ENCODE results near the gene TENT4A.

The TENT4A gene

DNA sequence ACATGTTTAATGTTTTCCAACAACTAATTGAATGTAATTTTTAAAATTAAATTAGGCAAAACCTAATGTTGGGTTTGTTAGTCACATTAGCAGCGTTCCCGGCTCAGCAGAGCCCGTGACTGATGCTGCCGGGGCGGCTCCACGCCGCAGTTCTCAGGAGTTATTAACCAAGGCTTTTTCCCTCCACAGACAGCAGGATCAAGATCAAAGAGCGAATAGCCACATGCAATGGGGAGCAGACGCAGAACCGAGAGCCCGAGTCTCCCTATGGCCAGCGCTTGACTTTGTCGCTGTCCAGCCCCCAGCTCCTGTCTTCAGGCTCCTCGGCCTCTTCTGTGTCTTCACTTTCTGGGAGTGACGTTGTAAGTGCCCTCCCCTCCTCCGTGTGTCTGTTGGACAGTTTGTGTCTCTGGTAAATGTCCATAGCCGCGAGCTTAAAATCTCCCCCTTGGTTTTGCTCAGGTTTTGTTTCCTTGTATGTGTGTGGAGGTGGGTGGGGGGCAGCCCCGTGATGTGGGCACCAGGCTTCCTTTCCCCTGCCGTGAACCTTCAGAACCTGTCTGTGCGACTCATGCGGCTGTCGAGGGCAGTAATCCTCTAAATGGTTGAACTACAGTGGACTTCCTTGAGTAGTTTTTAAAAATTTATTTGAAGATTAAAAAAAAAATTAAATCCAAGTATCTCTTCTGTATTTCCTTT lies 37.1 kb downstream of the TENT4A start:
- no peak for DNase-seq (ENCODE audit: low spot score)

GRCh38 chr5:6750951-6751685 lies 37.9 kb downstream of the TENT4A start:
- DNase-seq (ENCODE audit: low spot score), result no peak

DNA sequence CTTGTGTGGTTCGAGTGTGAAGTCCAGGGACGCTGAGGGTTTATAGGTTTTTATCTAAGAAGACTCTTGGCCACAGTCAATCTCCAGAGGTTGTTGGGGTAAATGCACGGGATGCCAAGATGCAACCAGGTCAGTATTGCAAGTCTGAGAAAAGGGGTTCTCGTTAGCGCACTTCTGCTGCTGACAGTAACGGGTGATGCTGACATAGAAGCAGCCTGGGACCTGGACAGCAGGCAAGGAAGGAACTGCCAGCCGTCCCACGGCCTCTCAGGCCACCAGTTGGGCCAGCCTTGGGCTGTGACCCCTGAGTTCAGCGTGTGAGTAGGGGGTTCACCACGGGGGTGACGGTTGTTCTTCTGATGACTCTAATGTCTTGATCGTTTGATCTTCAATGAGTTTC lies 39.0 kb downstream of the TENT4A start:
- DNase-seq (ENCODE audit: low spot score), result no peak

DNA sequence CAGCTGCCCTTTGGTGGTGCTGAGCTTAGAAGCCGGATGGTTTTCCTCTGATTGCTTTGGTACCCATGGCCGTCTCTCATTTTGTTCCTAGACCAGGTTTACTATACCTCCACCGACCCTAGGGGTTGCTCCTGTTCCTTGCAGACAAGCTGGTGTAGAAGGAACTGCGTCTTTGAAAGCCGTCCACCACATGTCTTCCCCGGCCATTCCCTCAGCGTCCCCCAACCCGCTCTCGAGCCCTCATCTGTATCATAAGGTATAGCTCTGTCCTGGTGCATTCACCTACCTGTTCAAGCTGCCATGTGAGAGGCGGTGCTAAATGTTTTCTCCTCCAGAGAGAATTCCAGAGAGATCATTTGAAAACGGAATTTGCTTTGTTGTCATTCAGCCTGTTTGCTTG lies 39.5 kb downstream of the TENT4A start:
- DNase-seq (ENCODE audit: low spot score), result no peak

- DNase-seq (ENCODE audit: low spot score), result no peak
Observed at GRCh38 chr5:6753851-6754250, 40.6 kb downstream of the TENT4A start.

DNA sequence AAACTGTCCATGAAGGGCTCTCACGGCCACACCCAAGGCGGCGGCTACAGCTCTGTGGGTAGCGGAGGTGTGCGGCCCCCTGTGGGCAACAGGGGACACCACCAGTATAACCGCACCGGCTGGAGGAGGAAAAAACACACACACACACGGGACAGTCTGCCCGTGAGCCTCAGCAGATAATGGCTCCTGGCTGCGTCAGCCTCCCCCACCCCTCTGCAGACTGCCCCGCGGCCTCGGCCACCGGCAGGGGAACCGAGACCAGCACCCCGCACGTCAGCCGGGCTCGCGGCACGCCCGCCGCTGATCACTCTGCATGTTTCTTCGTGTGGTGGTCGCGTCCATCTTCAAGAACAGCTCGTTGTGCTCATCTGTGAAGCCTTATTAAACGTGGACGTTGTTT lies 41.5 kb downstream of the TENT4A start:
- no peak for DNase-seq (ENCODE audit: low spot score)

DNA sequence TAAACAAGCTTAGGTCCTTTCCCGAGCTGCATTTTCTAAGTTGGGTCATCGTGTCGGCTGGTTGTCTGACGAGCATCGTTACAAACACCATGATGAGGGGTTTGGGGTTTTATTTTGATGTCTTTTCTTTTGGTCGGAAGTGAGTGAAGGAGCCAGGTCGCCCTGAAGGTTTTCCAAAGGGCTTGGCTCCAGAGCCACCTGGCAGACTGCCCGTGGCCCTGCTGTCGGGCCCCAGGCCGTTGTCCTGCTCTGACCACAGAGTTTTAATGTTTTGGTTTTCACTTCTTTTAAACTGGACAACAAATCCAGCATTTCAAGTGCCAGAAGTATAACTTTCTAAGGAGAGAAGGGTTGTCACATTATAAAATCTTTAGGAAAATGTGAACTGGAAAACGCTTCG lies 42.3 kb downstream of the TENT4A start:
- no peak for DNase-seq (ENCODE audit: low spot score)

DNA sequence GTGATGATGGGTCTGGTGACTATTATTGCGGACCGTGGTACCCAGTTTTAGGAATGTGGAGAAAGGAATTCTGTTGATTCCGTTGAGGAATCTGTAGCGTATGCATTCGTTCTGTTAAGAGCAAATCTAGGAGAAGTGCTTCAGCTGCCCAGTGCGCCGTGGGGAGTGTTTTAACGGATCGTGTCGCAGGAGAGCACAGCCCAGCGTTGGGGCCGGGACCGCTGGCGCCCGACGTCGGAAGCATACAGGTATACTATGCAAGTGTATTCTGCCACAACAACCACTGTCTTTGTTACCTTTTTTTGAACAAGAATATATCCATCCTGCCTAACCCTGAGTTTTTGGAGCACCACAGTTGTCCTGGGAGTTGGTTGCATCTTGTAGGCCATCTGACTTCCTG lies 42.7 kb downstream of the TENT4A start:
- no peak for DNase-seq (ENCODE audit: low spot score)

- no peak for DNase-seq (ENCODE audit: low spot score)
Observed at GRCh38 chr5:6757414-6757969, 44.3 kb downstream of the TENT4A start.

GRCh38 chr5:6758236-6758635 lies 45.0 kb downstream of the TENT4A start:
- DNase-seq (ENCODE audit: low spot score), result no peak

DNA sequence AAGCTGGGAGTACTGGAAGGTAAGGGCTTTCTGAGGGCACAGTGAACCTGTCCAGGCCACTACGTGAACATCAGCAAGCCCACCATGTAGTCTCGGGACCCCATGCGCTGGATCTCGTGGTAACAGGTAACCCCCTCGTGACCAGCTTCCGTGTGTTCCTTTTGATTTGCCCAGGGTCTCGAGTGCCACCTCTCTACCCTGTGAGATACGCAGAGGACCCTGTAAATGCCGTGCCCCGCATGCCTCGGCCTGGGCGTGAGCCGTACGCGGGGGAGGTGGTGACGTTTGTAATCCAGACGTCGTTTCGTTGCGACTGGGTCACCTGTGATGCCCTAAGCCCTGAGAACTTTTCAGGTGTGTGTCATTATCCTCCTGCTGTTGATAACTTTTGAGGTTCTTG lies 45.5 kb downstream of the TENT4A start:
- DNase-seq (ENCODE audit: low spot score), result no peak

DNA sequence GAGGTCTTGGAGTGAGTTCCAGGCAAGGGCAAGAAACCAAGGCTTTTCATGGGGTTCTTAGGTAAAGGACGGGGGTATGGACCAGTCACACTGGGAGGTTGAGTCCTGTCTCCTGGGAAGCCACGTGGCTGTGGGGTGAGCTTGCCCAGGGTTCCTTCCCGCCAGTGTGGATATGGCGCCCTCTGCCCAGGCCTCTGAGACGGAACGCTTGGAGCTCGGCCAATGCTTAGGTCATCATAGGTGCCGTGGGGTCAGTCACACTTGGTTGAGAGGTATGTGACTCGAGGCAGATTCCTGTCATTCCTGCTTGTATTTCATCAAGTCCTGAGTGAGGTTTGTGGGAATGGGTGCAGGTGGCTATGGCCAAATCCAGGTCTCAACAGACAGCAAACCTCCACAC lies 46.2 kb downstream of the TENT4A start:
- no peak for DNase-seq (ENCODE audit: low spot score)

GRCh38 chr5:6759983-6760382 lies 46.8 kb downstream of the TENT4A start:
- no peak for DNase-seq (ENCODE audit: low spot score)

DNA sequence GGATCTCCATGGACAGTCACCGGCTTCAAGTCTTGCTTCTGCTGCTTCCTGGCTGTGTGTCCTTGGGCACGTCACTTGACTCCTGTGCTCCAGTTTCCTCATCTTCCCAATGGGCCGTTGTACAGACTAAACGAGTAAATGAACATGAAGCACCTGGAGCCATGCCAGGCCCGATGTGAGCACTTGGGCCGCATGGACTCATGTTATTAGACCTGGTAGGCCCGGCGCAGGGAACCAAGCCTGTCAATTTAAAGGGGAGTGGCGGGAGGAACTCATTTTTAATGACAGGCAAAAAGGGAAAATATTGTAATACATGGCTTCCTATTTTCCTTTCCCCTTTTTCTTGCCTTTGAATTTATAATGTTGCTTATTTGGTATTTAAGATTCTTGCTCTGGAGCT lies 47.5 kb downstream of the TENT4A start:
- DNase-seq (ENCODE audit: low spot score), result no peak

- DNase-seq (ENCODE audit: low spot score), result no peak
Observed at GRCh38 chr5:6761333-6761732, 48.1 kb downstream of the TENT4A start.

DNA sequence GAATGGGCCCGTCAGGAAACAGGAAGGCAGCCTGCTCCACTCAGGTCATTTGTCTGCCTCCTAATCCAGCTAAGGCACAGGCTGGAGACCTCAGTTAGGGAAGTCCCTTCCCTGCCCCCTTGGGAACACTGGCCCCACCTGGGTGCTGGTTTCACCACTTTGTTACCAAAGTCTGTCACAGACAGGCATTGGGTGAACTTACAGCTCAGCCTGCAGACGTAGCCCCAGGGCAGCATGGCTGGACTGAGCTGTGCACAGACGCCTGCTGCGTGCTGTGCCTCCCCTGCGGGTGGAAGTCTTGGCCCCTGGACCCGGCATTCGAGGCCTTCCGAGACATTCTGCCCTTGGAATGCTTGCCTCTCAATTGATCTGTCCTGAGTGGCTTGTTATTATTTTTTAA lies 48.9 kb downstream of the TENT4A start:
- no peak for DNase-seq (ENCODE audit: low spot score)

DNA sequence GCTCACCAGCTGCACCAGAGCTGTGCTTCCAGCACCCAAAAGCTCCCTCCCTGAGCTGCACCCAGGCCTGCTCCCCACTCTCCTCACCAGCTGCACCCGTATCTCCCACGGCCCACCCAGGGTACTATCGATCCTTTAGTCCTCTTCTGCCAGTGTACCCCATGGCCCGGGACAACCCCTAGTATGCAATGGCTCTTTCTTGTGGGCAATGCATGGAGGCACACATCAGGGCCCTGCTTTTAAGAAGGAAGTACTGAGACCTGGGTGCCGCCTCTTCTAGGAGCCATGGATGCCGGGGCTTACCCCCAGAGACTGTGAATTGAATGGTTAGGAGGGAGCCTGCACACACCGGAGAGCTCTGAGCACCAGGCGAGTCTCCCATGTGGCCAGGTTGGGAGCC lies 49.5 kb downstream of the TENT4A start:
- DNase-seq (ENCODE audit: low spot score), result no peak

DNA sequence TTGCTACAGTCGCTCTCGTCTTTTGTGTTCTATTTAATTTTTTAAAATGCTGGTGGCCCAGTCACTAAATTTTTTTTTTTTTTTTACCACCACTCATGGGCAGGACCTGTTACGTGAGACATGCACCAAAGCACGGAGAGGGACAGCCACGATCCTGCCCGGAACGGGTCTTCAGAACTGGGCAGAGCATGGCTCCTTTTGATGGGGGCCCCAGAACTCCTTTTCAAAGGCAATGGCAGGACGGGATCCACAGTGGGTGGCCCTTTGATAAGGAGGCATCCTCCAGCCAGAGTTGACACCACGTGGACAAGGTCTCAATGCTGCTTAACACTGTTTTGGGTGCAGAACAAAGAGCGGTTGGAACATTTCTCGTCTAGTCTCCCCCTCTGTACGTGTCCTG lies 50.0 kb downstream of the TENT4A start:
- DNase-seq (ENCODE audit: low spot score), result no peak

- peak; percentile 54 for DNase-seq (ENCODE audit: low spot score)
Observed at GRCh38 chr5:6765612-6766525, 52.6 kb downstream of the TENT4A start.

DNA sequence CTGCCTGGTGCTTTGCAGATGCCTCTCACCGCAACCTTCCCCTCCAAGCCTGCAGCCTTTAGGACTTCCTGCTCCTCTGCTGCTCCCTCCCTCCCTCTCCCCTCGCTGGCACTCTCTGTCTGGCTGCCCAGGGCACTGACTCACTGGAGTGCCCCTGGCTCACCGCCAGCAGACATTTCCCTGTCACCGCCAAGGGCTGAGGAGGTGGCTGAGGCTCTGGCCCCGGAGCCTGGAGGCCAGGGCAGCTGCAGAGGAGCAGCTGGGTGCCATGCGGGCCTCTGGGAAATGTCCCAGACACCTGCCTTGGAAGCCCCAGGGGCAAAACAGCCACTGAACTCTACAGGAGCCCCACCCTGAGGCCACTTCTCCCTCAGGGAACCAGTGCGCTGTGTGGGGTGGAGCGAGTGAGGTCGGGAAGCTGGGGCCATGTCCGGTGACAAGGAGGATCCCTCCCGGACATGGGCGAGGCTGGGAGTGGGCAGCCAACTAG lies 53.4 kb downstream of the TENT4A start:
- DNase-seq (ENCODE audit: low spot score), result no peak

- DNase-seq (ENCODE audit: low spot score), result no peak
Observed at GRCh38 chr5:6767481-6768063, 54.3 kb downstream of the TENT4A start.
